ENCODE data around the gene MED19.
"Not testable (repeated sequence)": the region's sequence is repeated elsewhere in the genome, so short reads cannot be mapped to it uniquely, and the experiment has no call there.

Gene MED19

GRCh38 chr11:57705432-57705831, 6.6 kb downstream of the MED19 start:
- not testable (repeated sequence) for DNase-seq (ENCODE audit: low read depth in 3 of 3)

GRCh38 chr11:57704932-57705331, 7.1 kb downstream of the MED19 start:
- DNase-seq (ENCODE audit: low read depth in 3 of 3): no peak

GRCh38 chr11:57703341-57703740, 8.7 kb downstream of the MED19 start:
- DNase-seq (ENCODE audit: low read depth in 3 of 3): no peak

GRCh38 chr11:57700425-57700824, 11.6 kb downstream of the MED19 start:
- no peak for DNase-seq (ENCODE audit: low read depth in 3 of 3)

- no peak for DNase-seq (ENCODE audit: low read depth in 3 of 3)
These were observed 12.2 kb downstream of the MED19 start for GRCh38 chr11:57699813-57700212.

GRCh38 chr11:57698843-57699365, 13.1 kb downstream of the MED19 start:
- DNase-seq (ENCODE audit: low read depth in 3 of 3): no peak

GRCh38 chr11:57690474-57690873, 21.5 kb downstream of the MED19 start:
- not testable (repeated sequence) for DNase-seq (ENCODE audit: low read depth in 3 of 3)

- DNase-seq (ENCODE audit: low read depth in 3 of 3): no peak
These were observed 30.8 kb downstream of the MED19 start for GRCh38 chr11:57681168-57681567.

- no peak for DNase-seq (ENCODE audit: low read depth in 3 of 3)
These were observed 31.5 kb downstream of the MED19 start for GRCh38 chr11:57680552-57680874.

GRCh38 chr11:57679396-57679795, 32.6 kb downstream of the MED19 start:
- DNase-seq (ENCODE audit: low read depth in 3 of 3): no peak

- no peak for DNase-seq (ENCODE audit: low read depth in 3 of 3)
These were observed 36.7 kb downstream of the MED19 start for GRCh38 chr11:57675176-57675941.

GRCh38 chr11:57674251-57674650, 37.8 kb downstream of the MED19 start:
- no peak for DNase-seq (ENCODE audit: low read depth in 3 of 3)

- DNase-seq (ENCODE audit: low read depth in 3 of 3): peak in 1 of 3 experiments; percentile 26
These were observed 43.6 kb downstream of the MED19 start for GRCh38 chr11:57668434-57668782.

- peak; percentile 96 to 99 (median 99) for DNase-seq (ENCODE audit: low read depth in 3 of 3)
These were observed 44.1 kb downstream of the MED19 start, which contains the start of gene ZDHHC5 for GRCh38 chr11:57667736-57668433. TSS of gene ZDHHC5 (plus strand) at chr11:57668114. CDS start at chr11:57673091, 4,977 bp downstream.

- peak; percentile 59 to 91 (median 84) for DNase-seq (ENCODE audit: low read depth in 3 of 3)
These were observed 44.8 kb downstream of the MED19 start for GRCh38 chr11:57667117-57667735.

GRCh38 chr11:57663975-57664374, 48.0 kb downstream of the MED19 start:
- DNase-seq (ENCODE audit: low read depth in 3 of 3): no peak

- no peak for DNase-seq (ENCODE audit: low read depth in 3 of 3)
These were observed 49.1 kb downstream of the MED19 start for GRCh38 chr11:57662893-57663292.

- DNase-seq (ENCODE audit: low read depth in 3 of 3): no peak
These were observed 52.3 kb downstream of the MED19 start for GRCh38 chr11:57659669-57660068.

- no peak for DNase-seq (ENCODE audit: low read depth in 3 of 3)
These were observed 54.0 kb downstream of the MED19 start for GRCh38 chr11:57658023-57658361.

- peak; percentile 95 to 99 (median 98) for DNase-seq (ENCODE audit: low read depth in 3 of 3)
These were observed 54.6 kb downstream of the MED19 start, which contains the start of gene CLP1 for GRCh38 chr11:57657194-57658022. TSS of gene CLP1 (plus strand) at chr11:57657762. CDS start at chr11:57659477, 1,715 bp downstream.

GRCh38 chr11:57656885-57657193, 55.2 kb downstream of the MED19 start:
- DNase-seq (ENCODE audit: low read depth in 3 of 3): no peak
